H1 (cell line): ENCODE measurements around the gene ZNF618. TPM values are rescaled to one million over a fixed set of nuclear protein-coding genes. Genes with fewer than 3 reads are reported as not detected.

Experiments
- CBX5 ChIP-seq: fragments of 300-800, 300-1000 bp; sonication (generic); IDR thresholded peaks from 2 replicates; pipeline ENCODE4 v1.7.1; 2016; ENCODE audit warnings: antibody characterized with exemption, low read length, low read depth
- CEBPB ChIP-seq: IDR thresholded peaks from 2 replicates; pipeline ENCODE4 v1.6.1; 2012; ENCODE audit warnings: low read depth, low read length
- CHD7 ChIP-seq: fragments of 300-600 bp; sonication (generic); IDR thresholded peaks from 2 replicates; pipeline ENCODE4 v1.7.1; 2012; ENCODE audit warnings: low read length, moderate library complexity, mild to moderate bottlenecking, inconsistent platforms; ENCODE audit not compliant: insufficient replicate concordance
- E2F6 ChIP-seq: IDR thresholded peaks from 2 replicates; pipeline ENCODE4 v1.6.1; 2012; ENCODE audit warnings: inconsistent platforms
- FOSL1 ChIP-seq: IDR thresholded peaks from 2 replicates; pipeline ENCODE4 v1.6.1; 2011; ENCODE audit warnings: mild to moderate bottlenecking, low read depth, low read length, moderate library complexity; ENCODE audit not compliant: insufficient read depth
- HDAC2 ChIP-seq, 2 experiments: fragments of 300-600 bp in 1 of 2; sonication (generic) in 1 of 2; IDR thresholded peaks; 2 replicates each; pipeline ENCODE4 v1.6.1; 2011 to 2012; ENCODE audit warnings: low read depth in 2 of 2, low read length in 2 of 2, mild to moderate bottlenecking in 2 of 2, moderate library complexity in 2 of 2, borderline replicate concordance in 1 of 2, inconsistent platforms in 1 of 2
- SP2 ChIP-seq: IDR thresholded peaks from 2 replicates; pipeline ENCODE4 v1.6.1; 2012; ENCODE audit warnings: mild to moderate bottlenecking, low read length, inconsistent platforms
- TCF12 ChIP-seq: IDR thresholded peaks from 2 replicates; pipeline ENCODE4 v1.6.1; 2011; ENCODE audit warnings: low read depth, mild to moderate bottlenecking, low read length
- USF2 ChIP-seq: IDR thresholded peaks from 2 replicates; pipeline ENCODE4 v1.6.1; 2011; ENCODE audit warnings: low read length, improper control_type of control experiment
- ZNF274 ChIP-seq: IDR thresholded peaks from 2 replicates; pipeline ENCODE4 v1.7.0; 2012; ENCODE audit warnings: low read length, borderline replicate concordance; ENCODE audit errors: extremely low read depth
- polyA plus RNA-seq, 7 experiments: library from polyadenylated mRNA; depleted of rRNA in 3 of 7; stranded (reverse) in 5 of 7; unstranded in 2 of 7; fragments of >200 nt in 5 of 7; fragments of 200-250 nt in 2 of 7; gene quantifications; 1 replicate in 5 of 7; 2 replicates in 1 of 7; 4 replicates in 1 of 7; pipeline versions ENCODE4 v1.2.1 to v1.2.3, GENCODE V29; 2011 to 2013; ENCODE audit warnings: missing spikeins in 2 of 7, mixed read lengths in 2 of 7
- total RNA-seq: library from RNA; stranded (reverse); fragmentation: NEBNext Ultra II Directional; extraction: Animal tissue kit (Norgen Biotek cat#: 25700); gene quantifications from 2 replicates; pipeline ENCODE4 v1.2.1, GENCODE V29; 2021

The ZNF618 gene
- total and polyA plus RNA-seq, 2 of the 8 experiments (the other 6 are each of a cell fraction or from before 2014, with no cell fraction given), result 9.6 to 28.5 TPM

GRCh38 chr9:113962396-113962795 lies 86.3 kb downstream of the ZNF618 start (continued):
- TF ChIP-seq CHD7, result no peak
- no peak for TF ChIP-seq ZNF274
- no peak for TF ChIP-seq USF2
- no peak for TF ChIP-seq FOSL1
- TF ChIP-seq CEBPB, result no peak
- TF ChIP-seq E2F6, result no peak
- no peak for TF ChIP-seq HDAC2 (IDR thresholded peaks at IDR 0.05; ENCODE audit: borderline replicate concordance in 1 of 2, low read depth in 2 of 2, low read length in 2 of 2)
- no peak for TF ChIP-seq TCF12
- TF ChIP-seq CBX5, result no peak
- no peak for TF ChIP-seq SP2
